ENCODE measurements around the gene SCN2B.

Gene SCN2B

GRCh38 chr11:118200497-118200896 is 24.1 kb upstream of the SCN2B start:
- DNase-seq (ENCODE audit: low read depth in 1 of 2, low spot score in 1 of 2) = no peak
- Histone ChIP-seq H3K27ac (replicated peaks) (no peak overlapping the region), H3K27me3 (ENCODE audit: insufficient read depth, poor library complexity, severe bottlenecking) (no peaks in the 10 kb centered on the region), H3K4me3 (replicated peaks; ENCODE audit: insufficient read depth, low read length) (no peak overlapping the region)
- no peak for TF ChIP-seq GABPA (IDR thresholded peaks at IDR 0.05; ENCODE audit: low read depth)
- TF ChIP-seq REST (IDR thresholded peaks at IDR 0.05; ENCODE audit: insufficient replicate concordance, low read depth) = no peak
- no peak for TF ChIP-seq CTCF (IDR thresholded peaks at IDR 0.05; ENCODE audit: insufficient read depth, low read length)
- no peak for TF ChIP-seq SPI1 (IDR thresholded peaks at IDR 0.05; ENCODE audit: borderline replicate concordance, low read depth)
- TF ChIP-seq POLR2AphosphoS5 (IDR thresholded peaks at IDR 0.05; ENCODE audit: low read depth) = no peak

GRCh38 chr11:118199135-118199534 is 22.7 kb upstream of the SCN2B start:
- TF ChIP-seq SPI1 (IDR thresholded peaks at IDR 0.05; ENCODE audit: borderline replicate concordance, low read depth) (no peak), GABPA (IDR thresholded peaks at IDR 0.05; ENCODE audit: low read depth) (no peak), POLR2AphosphoS5 (IDR thresholded peaks at IDR 0.05; ENCODE audit: low read depth) (no peak), REST (IDR thresholded peaks at IDR 0.05; ENCODE audit: insufficient replicate concordance, low read depth) (no peak), CTCF (IDR thresholded peaks at IDR 0.05; ENCODE audit: insufficient read depth, low read length) (no peak)
- H3K27ac ChIP-seq (replicated peaks) = no peak overlapping the region
- H3K27me3 ChIP-seq (ENCODE audit: insufficient read depth, poor library complexity, severe bottlenecking) = no peaks in the 10 kb centered on the region
- no peak for DNase-seq (ENCODE audit: low read depth in 1 of 2, low spot score in 1 of 2)
- no peak overlapping the region for H3K4me3 ChIP-seq (replicated peaks; ENCODE audit: insufficient read depth, low read length)

GRCh38 chr11:118198370-118198769 is 21.9 kb upstream of the SCN2B start:
- peak; percentile 84 for TF ChIP-seq CTCF (IDR thresholded peaks at IDR 0.05; ENCODE audit: insufficient read depth, low read length)
- no peak for TF ChIP-seq SPI1 (IDR thresholded peaks at IDR 0.05; ENCODE audit: borderline replicate concordance, low read depth)
- TF ChIP-seq REST (IDR thresholded peaks at IDR 0.05; ENCODE audit: insufficient replicate concordance, low read depth) = no peak
- Histone ChIP-seq H3K27ac (replicated peaks) (no peak overlapping the region; the same call in 1 of the 2 replicates), H3K27me3 (ENCODE audit: insufficient read depth, poor library complexity, severe bottlenecking) (no peaks in the 10 kb centered on the region)

More at GRCh38 chr11:118198370-118198769, 21.9 kb upstream of the SCN2B start:
- H3K4me3 ChIP-seq (replicated peaks; ENCODE audit: insufficient read depth, low read length) = no peak overlapping the region
- peak in 1 of 2 experiments; percentile 70 for DNase-seq (ENCODE audit: low read depth in 1 of 2, low spot score in 1 of 2)
